HepG2 (cell line): Measurements from ENCODE around the gene NRG3. TPM values are rescaled to one million over a fixed set of nuclear protein-coding genes. Genes with fewer than 3 reads are reported as not detected.

Experiments used
- ATAC-seq: fragments of 200-7000 bp; cut with Tn5 transposase; 3 replicates; pipeline ENCODE4 v1.9.1; 2020; ENCODE audit warnings: mild to moderate bottlenecking, moderate library complexity
- BruUV-seq: library from RNA; stranded (reverse); fragments of 400-500 nt; replicated peaks from 2 replicates; lab custom pipeline; 2021; lab: Mats Ljungman, UMichigan
- CTCF ChIA-PET: fragments of 300-600 bp; formaldehyde crosslinking; extraction: SDS; loops from one replicate; lab custom pipeline; 2021; ENCODE audit warnings: low total read pairs, inconsistent platforms, low intra/inter-chr PET ratio; lab: Yijun Ruan, JAX
- POLR2A ChIA-PET: fragments of 350-600 bp; sonication (Branson Sonifier 250); formaldehyde crosslinking; loops from one replicate; lab custom pipeline; 2020; ENCODE audit warnings: antibody characterized with exemption, inconsistent platforms; lab: Yijun Ruan, JAX
- DNase-seq: peaks from one replicate; pipeline ENCODE4 v3.0.0-alpha.2; 2015; ENCODE audit warnings: low spot score
- FAIRE-seq: peaks from 3 replicates; lab custom pipeline; 2011; peaks lifted over from hg19 to GRCh38; lab: Jason Lieb, UNC
- H2AFZ ChIP-seq: one replicate; pipeline ENCODE4 v1.6.1; 2011; ENCODE audit warnings: low read length, inconsistent platforms
- H3K27ac ChIP-seq: fragments of 300-600 bp; 3 replicates; pipeline ENCODE4 v1.8.0; 2011; ENCODE audit warnings: mixed run types, mild to moderate bottlenecking, mixed read lengths, low read length, inconsistent platforms; ENCODE audit not compliant: insufficient read depth; ENCODE audit errors: extremely low read length
- H3K27me3 ChIP-seq, 2 experiments: fragments of 200-600 bp in 1 of 2; 2 replicates in 1 of 2; 3 replicates in 1 of 2; pipeline versions ENCODE4 v1.6.0 to v1.8.0; 2011; ENCODE audit warnings: low read length in 2 of 2, mild to moderate bottlenecking in 2 of 2, moderate library complexity in 2 of 2, inconsistent platforms in 1 of 2; ENCODE audit not compliant: insufficient read depth in 2 of 2, control insufficient read depth in 1 of 2
- H3K36me3 ChIP-seq, 2 experiments: fragments of 200-600 bp in 1 of 2; replicated peaks in 1 of 2; 2 replicates in 1 of 2; 3 replicates in 1 of 2; pipeline versions ENCODE4 v1.5.1 to v1.8.0; 2011; ENCODE audit warnings: low read length in 2 of 2, inconsistent platforms in 1 of 2; ENCODE audit not compliant: insufficient read depth in 2 of 2, control insufficient read depth in 1 of 2
- H3K4me1 ChIP-seq: 2 replicates; pipeline ENCODE4 v1.5.1; 2012; ENCODE audit warnings: low read length, inconsistent platforms; ENCODE audit not compliant: insufficient read depth
- H3K4me2 ChIP-seq: 2 replicates; pipeline ENCODE4 v1.6.0; 2011; ENCODE audit warnings: low read depth, low read length, inconsistent platforms
- H3K4me3 ChIP-seq, 3 experiments: fragments of 200-600 bp in 1 of 3; sonication (generic), shearing (Covaris generic) in 1 of 3; replicated peaks in 1 of 3; 2 replicates each; pipeline ENCODE4 v1.5.1; 2011 to 2016; ENCODE audit warnings: low read length in 3 of 3, inconsistent platforms in 2 of 3, low read depth in 2 of 3, mild to moderate bottlenecking in 2 of 3, control low read depth in 1 of 3, mixed read lengths in 1 of 3; ENCODE audit not compliant: insufficient read depth in 1 of 3
- H3K79me2 ChIP-seq: one replicate; pipeline ENCODE4 v1.6.1; 2011; ENCODE audit warnings: low read length, inconsistent platforms; ENCODE audit not compliant: insufficient read depth
- H3K9ac ChIP-seq: 2 replicates; pipeline ENCODE4 v1.6.0; 2011; ENCODE audit warnings: mild to moderate bottlenecking, low read depth, low read length, inconsistent platforms; ENCODE audit not compliant: insufficient read depth
- H3K9me3 ChIP-seq: 2 replicates; pipeline ENCODE4 v1.5.1; 2012; ENCODE audit warnings: mild to moderate bottlenecking, low read length
- H4K20me1 ChIP-seq: 2 replicates; pipeline ENCODE4 v1.6.0; 2011; ENCODE audit warnings: inconsistent platforms, mild to moderate bottlenecking, low read length, moderate library complexity; ENCODE audit not compliant: insufficient read depth
- CHD4 ChIP-seq: fragments of 200-600 bp; sonication (generic); IDR thresholded peaks from 2 replicates; pipeline ENCODE4 v1.7.0; 2017; ENCODE audit warnings: mild to moderate bottlenecking, low read length, borderline replicate concordance
- MAFG ChIP-seq: sonication (generic); formaldehyde crosslinking; IDR thresholded peaks from 2 replicates; pipeline ENCODE4 v1.5.1; 2020; ENCODE audit warnings: mild to moderate bottlenecking, missing genetic modification reagents
- PATZ1 ChIP-seq: sonication (generic); formaldehyde crosslinking; IDR thresholded peaks from 2 replicates; pipeline ENCODE4 v1.4.0; 2020; ENCODE audit warnings: missing genetic modification reagents
- RFX5 ChIP-seq: IDR thresholded peaks from 2 replicates; pipeline ENCODE4 v1.6.1; 2011; ENCODE audit warnings: low read depth, low read length, improper control_type of control experiment
- SMYD3 ChIP-seq: sonication (generic); formaldehyde crosslinking; IDR thresholded peaks from 2 replicates; pipeline ENCODE4 v1.8.1; 2023; ENCODE audit warnings: mild to moderate bottlenecking, missing genetic modification reagents
- SP2 ChIP-seq: sonication (generic); formaldehyde crosslinking; IDR thresholded peaks from 2 replicates; pipeline ENCODE4 v1.5.1; 2020; ENCODE audit warnings: mild to moderate bottlenecking, missing genetic modification reagents
- TFAP4 ChIP-seq: sonication (generic); IDR thresholded peaks from 2 replicates; pipeline ENCODE4 v1.6.1; 2016; ENCODE audit warnings: low read depth, borderline replicate concordance
- ZNF557 ChIP-seq: sonication (generic); formaldehyde crosslinking; IDR thresholded peaks from 2 replicates; pipeline ENCODE4 v1.4.0; 2020; ENCODE audit warnings: missing genetic modification reagents
- WGBS: methylation state at CpG from one replicate; pipeline ENCODE4 v1.1.6; 2017; ENCODE audit warnings: low lambda C conversion rate; 5-methylcytosine and 5-hydroxymethylcytosine counted together
- in situ Hi-C: cut with HindIII; loops from 2 replicates; pipeline ENCODE4 v1.10.0; 2017; ENCODE audit warnings: low pct_unique_long_range_greater_than_20kb; ENCODE audit not compliant: extremely low pct_ligation_motif_present
- intact Hi-C: fragments of 100-400 bp; cut with micrococcal nuclease; formaldehyde crosslinking; loops from one replicate; pipeline ENCODE4 v1.10.0; 2022; ENCODE audit not compliant: unreplicated experiment
- polyA plus RNA-seq, 8 experiments: library from polyadenylated mRNA; depleted of rRNA in 3 of 8; stranded (reverse) in 7 of 8; unstranded in 1 of 8; fragments of >200 nt; fragmentation: Illumina TruSeq in 4 of 8; extraction: Trizol in 4 of 8; gene quantifications; 2 replicates each; pipeline versions ENCODE4 v1.2.1 to v1.2.3, GENCODE V29; 2011 to 2016; ENCODE audit warnings: low read depth in 4 of 8, missing spikeins in 1 of 8, mixed read lengths in 1 of 8; ENCODE audit not compliant: insufficient read depth in 1 of 8
- total RNA-seq, 5 experiments: library from RNA; depleted of rRNA; stranded (reverse); fragments of >200 nt; fragmentation: Illumina TruSeq; extraction: Trizol; gene quantifications; 2 replicates each; pipeline ENCODE4 v1.2.3, GENCODE V29; 2016; ENCODE audit warnings: low read depth in 1 of 5
- TF ChIP-seq, protein P1 (sequence below): sonication (generic); formaldehyde crosslinking; conservative IDR thresholded peaks from 2 replicates; pipeline ENCODE4 v1.4.0; 2020; ENCODE audit warnings: missing genetic modification reagents
- TF ChIP-seq, protein P2 (sequence below): sonication (generic); formaldehyde crosslinking; IDR thresholded peaks from 2 replicates; pipeline ENCODE4 v1.4.0; 2020; ENCODE audit warnings: missing genetic modification reagents
- TF ChIP-seq, protein P3 (sequence below): sonication (generic); formaldehyde crosslinking; IDR thresholded peaks from 2 replicates; pipeline ENCODE4 v1.8.0; 2023; ENCODE audit warnings: mild to moderate bottlenecking, missing genetic modification reagents

NRG3 gene
- total and polyA plus RNA-seq, 2 of the 13 experiments (the other 11 are each of a cell fraction or from before 2014, with no cell fraction given): not detected

GRCh38 chr10:82092111-82092510 is 217.1 kb downstream of the NRG3 start:
- ATAC-seq: no peak
- Histone ChIP-seq H3K79me2 (no peaks in the 10 kb centered on the region), H3K27me3 (no peaks in the 10 kb centered on the region), H3K36me3 (no peaks in the 10 kb centered on the region), H3K27ac (no peak overlapping the region), H3K9ac (no peak overlapping the region), H3K4me3 (no peak overlapping the region), H4K20me1 (no peaks in the 10 kb centered on the region), H3K4me2 (no peak overlapping the region), H3K4me1 (no peaks in the 10 kb centered on the region), H2AFZ (no peak overlapping the region), H3K9me3 (peaks cover 91% of the 10 kb centered on the region)
- DNase-seq: no peak
- intact Hi-C loops: no loop called here
- no TSS peak for BruUV-seq
- in situ Hi-C loops: no loop called here
- CTCF ChIA-PET: no interaction called here
- FAIRE-seq: no peak
- 0% methylated on average over 2 of the region's 2 CpGs for WGBS
- POLR2A ChIA-PET: no interaction called here
- TF ChIP-seq, protein P1, sequence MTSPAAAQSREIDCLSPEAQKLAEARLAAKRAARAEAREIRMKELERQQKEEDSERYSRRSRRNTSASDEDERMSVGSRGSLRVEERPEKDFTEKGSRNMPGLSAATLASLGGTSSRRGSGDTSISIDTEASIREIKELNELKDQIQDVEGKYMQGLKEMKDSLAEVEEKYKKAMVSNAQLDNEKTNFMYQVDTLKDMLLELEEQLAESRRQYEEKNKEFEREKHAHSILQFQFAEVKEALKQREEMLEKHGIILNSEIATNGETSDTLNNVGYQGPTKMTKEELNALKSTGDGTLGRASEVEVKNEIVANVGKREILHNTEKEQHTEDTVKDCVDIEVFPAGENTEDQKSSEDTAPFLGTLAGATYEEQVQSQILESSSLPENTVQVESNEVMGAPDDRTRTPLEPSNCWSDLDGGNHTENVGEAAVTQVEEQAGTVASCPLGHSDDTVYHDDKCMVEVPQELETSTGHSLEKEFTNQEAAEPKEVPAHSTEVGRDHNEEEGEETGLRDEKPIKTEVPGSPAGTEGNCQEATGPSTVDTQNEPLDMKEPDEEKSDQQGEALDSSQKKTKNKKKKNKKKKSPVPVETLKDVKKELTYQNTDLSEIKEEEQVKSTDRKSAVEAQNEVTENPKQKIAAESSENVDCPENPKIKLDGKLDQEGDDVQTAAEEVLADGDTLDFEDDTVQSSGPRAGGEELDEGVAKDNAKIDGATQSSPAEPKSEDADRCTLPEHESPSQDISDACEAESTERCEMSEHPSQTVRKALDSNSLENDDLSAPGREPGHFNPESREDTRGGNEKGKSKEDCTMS (CRISPR knock-in tag): no peak
- TF ChIP-seq SP2 (CRISPR knock-in tag) (no peak), ZNF557 (CRISPR knock-in tag) (no peak), TFAP4 (no peak), RFX5 (no peak), CHD4 (no peak), MAFG (CRISPR knock-in tag) (no peak), SMYD3 (CRISPR knock-in tag) (no peak), PATZ1 (CRISPR knock-in tag) (no peak)
- TF ChIP-seq, protein P2, sequence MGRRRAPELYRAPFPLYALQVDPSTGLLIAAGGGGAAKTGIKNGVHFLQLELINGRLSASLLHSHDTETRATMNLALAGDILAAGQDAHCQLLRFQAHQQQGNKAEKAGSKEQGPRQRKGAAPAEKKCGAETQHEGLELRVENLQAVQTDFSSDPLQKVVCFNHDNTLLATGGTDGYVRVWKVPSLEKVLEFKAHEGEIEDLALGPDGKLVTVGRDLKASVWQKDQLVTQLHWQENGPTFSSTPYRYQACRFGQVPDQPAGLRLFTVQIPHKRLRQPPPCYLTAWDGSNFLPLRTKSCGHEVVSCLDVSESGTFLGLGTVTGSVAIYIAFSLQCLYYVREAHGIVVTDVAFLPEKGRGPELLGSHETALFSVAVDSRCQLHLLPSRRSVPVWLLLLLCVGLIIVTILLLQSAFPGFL (CRISPR knock-in tag): no peak
- TF ChIP-seq, protein P3, sequence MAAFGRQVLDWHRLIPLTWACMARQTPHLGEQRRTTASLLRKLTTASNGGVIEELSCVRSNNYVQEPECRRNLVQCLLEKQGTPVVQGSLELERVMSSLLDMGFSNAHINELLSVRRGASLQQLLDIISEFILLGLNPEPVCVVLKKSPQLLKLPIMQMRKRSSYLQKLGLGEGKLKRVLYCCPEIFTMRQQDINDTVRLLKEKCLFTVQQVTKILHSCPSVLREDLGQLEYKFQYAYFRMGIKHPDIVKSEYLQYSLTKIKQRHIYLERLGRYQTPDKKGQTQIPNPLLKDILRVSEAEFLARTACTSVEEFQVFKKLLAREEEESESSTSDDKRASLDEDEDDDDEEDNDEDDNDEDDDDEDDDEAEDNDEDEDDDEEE (CRISPR knock-in tag): no peak
